Fibroblast of mammary gland (primary cell): Measurements from ENCODE around the gene GRK3.
"Not testable (repeated sequence)": the region's sequence is repeated elsewhere in the genome, so short reads cannot be mapped to it uniquely, and the experiment has no call there.

Experiments used
- DNase-seq: peaks from one replicate; pipeline ENCODE4 v3.0.0-alpha.2; 2010; ENCODE audit warnings: low read depth
- H3K4me3 ChIP-seq: 2 replicates; pipeline ENCODE4 v1.5.1; 2011; ENCODE audit warnings: low read depth, mild to moderate bottlenecking, low read length, moderate library complexity; ENCODE audit not compliant: control insufficient read depth
- TF ChIP-seq, protein P1 (sequence below): conservative IDR thresholded peaks from 2 replicates; pipeline ENCODE4 v1.5.1; 2011; ENCODE audit warnings: low read depth, low read length, inconsistent platforms; ENCODE audit not compliant: control insufficient read depth, insufficient read depth

GRK3 gene

DNA sequence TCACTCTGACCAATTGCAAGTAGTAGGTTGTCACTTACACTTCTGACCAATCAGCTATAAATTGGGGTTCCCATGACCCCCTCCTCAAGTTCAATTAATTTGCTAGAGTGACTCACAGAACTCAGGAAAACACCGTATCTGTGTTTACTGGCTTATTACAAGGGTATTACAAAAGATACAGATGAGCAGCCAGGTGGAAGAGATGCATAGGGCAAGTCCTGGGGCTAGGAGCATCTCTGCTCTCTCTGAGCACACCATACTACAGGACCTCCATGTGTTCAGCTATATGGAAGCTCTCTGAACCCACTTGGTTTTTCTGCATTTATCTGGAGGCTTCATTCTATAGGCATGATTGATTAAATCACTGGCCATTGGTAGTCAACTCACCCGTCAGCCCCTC is 11.3 kb upstream of the GRK3 start:
- no peak for DNase-seq
- TF ChIP-seq, protein P1, sequence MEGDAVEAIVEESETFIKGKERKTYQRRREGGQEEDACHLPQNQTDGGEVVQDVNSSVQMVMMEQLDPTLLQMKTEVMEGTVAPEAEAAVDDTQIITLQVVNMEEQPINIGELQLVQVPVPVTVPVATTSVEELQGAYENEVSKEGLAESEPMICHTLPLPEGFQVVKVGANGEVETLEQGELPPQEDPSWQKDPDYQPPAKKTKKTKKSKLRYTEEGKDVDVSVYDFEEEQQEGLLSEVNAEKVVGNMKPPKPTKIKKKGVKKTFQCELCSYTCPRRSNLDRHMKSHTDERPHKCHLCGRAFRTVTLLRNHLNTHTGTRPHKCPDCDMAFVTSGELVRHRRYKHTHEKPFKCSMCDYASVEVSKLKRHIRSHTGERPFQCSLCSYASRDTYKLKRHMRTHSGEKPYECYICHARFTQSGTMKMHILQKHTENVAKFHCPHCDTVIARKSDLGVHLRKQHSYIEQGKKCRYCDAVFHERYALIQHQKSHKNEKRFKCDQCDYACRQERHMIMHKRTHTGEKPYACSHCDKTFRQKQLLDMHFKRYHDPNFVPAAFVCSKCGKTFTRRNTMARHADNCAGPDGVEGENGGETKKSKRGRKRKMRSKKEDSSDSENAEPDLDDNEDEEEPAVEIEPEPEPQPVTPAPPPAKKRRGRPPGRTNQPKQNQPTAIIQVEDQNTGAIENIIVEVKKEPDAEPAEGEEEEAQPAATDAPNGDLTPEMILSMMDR = no peak
- no peak overlapping the region for H3K4me3 ChIP-seq

DNA sequence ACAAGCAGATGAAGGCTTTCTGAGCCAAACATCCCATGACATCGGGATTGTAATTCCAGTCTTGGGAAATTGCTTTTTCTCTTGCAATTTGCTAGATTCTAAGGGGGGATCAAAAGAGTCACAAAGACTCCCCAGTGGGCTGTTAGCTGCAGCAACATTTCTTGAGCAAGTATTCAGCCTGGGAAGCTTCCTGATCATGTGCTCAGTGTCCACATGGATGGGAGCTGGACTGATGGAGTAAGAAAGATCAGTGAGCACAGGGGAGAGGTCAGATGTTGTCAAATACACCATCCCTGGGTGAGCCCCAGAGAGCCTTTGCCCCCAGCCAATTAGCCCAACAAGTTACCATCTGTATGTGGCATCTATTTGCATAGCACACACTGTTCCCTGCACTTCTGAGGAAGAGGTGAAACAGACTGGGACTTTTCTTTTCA is 10.2 kb upstream of the GRK3 start:
- peak; percentile 18 for DNase-seq

DNA sequence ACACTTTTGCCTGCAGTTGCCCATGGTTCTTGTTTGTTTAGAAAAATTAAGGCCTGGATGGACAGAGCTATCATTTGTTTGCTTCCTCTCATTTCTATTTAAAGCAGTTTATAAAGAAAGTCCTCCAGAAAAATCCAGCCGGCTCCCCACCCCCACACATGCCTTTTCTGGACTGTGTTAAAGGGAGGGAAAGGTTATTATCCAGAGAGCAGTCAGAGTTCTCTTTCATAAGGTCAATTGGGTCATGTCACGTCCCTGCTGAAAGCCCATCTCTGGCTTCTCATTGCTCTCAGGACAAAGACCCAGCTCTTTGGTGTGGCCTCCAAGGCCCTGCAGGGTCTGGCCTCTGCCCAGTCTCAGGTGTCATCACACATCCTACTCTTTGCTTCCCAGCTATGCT is 9.8 kb upstream of the GRK3 start:
- H3K4me3 ChIP-seq = no peak overlapping the region
- no peak for DNase-seq
- TF ChIP-seq, protein P1 = no peak

More for the DNA sequence above, 10.2 kb upstream of the GRK3 start:
- TF ChIP-seq, protein P1 = no peak
- H3K4me3 ChIP-seq = no peak overlapping the region

DNA sequence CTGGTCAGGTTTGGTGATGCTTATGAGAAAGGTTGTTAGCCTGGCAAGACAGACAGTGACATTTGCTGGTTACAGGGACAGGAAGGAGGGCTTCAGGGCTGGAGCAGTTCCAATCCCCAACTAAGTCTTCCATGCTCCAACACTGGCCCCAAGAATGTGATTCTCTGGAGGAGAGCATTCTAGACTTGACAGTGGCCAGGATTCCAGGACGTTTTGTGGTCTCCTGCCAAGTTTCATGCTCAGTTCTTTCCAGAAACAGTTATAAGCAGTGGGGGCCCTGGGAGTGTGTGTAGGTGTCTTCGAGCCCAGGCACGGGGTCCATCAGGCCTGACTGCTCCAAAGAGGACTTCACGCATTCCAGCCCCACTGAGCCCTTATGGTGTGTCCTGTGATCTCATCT is 8.9 kb upstream of the GRK3 start:
- TF ChIP-seq, protein P1 = no peak
- H3K4me3 ChIP-seq = no peak overlapping the region
- no peak for DNase-seq

DNA sequence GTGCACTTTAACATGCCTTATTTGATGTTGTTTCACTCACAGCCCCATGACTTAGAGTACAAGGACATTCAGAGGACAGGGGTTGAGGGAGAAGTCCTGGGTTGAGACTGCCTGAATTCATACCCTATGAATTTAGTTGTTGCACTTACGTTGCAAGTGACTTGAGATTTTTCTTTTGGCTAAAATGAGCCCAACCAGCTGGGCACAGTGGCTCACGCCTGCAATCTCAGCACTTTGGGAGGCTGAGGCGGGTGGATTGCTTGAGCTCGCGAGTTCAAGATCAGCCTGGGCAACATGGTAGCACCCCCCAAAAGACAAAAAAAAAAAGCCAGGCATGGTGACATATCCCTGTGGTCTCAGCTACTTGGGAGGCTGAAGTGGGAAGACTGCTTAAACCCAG is 7.3 kb upstream of the GRK3 start:
- TF ChIP-seq, protein P1 = no peak
- H3K4me3 ChIP-seq = no peak overlapping the region
- no peak for DNase-seq

DNA sequence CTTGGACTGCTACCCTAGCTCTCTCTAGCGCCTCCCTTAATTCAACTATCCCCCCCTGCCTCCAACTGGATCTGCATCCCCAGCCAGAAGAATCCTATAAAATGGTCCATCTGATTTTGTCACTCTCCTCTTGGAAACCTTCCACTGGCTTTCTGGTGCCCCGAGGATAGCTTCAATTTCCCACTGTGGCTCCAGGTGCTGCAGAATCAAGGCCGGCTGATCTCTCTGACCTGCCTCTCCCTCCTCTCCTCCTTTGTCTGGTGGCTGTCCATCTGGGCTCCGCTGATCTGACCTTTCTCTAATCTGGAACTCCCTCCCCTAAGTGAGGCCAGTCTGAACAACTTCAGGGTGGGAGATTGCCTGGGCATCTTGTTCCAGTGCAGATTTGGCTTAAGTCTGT is 6.1 kb upstream of the GRK3 start:
- TF ChIP-seq, protein P1 = no peak
- DNase-seq = no peak
- no peak overlapping the region for H3K4me3 ChIP-seq

DNA sequence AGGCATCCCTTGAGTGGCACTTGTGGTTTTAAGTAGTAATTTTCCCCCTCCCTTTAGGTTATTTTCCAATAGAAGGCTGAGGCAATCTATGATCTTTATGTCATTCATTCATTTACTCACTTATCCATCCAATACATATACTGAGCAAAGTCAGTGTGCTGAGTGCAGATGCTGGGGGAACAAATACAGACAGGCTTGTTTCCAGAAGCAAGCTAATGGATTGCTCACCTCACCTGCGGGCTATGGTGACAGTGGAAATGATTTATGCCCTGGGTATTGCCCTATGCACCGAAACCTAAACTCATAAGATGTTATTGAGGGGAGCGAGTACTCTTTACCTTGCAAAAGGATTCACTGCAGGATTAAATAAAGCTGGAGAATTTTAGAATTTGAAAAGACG is 4.6 kb upstream of the GRK3 start:
- not testable (repeated sequence) for H3K4me3 ChIP-seq, DNase-seq

DNA sequence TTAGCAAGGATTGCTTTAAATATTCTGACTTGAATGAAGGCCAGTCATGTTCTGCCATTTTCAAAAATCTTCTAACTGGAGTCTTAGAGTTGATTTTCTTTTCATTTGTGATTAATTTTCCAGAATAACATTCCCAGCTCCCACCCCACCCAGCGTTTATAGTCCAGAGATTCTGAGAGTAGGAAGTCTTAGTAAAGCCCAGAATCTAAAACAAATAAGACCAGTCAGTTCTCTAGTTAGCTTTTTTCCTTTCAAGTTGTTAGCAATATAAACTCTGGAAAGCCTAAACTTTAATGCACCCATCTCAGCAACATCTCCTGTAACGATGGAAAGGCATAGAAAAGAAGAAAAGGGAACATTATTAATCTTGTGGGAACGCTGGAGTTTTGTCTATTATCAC is 3.3 kb upstream of the GRK3 start:
- not testable (repeated sequence) for DNase-seq, H3K4me3 ChIP-seq

DNA sequence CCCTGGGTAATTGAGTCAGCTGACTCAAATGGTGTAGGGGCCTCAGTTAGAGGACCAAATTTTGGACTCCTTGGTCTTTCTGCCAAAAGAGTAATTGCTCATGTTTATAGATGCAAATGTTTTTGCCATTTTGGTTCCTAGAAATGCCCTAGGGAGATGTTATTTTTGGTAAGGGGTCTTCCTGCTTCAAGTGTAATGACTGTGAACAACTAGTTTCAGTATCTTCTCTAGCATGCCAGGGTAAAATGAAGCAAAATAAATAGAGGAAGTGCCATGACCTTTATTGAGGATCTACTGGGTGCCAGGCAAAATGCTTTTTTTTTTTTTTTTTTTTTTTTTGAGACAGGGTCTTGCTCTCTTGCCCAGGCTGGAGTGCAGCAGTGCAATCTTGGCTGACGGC is 2.5 kb upstream of the GRK3 start:
- DNase-seq, H3K4me3 ChIP-seq: not testable (repeated sequence)

DNA sequence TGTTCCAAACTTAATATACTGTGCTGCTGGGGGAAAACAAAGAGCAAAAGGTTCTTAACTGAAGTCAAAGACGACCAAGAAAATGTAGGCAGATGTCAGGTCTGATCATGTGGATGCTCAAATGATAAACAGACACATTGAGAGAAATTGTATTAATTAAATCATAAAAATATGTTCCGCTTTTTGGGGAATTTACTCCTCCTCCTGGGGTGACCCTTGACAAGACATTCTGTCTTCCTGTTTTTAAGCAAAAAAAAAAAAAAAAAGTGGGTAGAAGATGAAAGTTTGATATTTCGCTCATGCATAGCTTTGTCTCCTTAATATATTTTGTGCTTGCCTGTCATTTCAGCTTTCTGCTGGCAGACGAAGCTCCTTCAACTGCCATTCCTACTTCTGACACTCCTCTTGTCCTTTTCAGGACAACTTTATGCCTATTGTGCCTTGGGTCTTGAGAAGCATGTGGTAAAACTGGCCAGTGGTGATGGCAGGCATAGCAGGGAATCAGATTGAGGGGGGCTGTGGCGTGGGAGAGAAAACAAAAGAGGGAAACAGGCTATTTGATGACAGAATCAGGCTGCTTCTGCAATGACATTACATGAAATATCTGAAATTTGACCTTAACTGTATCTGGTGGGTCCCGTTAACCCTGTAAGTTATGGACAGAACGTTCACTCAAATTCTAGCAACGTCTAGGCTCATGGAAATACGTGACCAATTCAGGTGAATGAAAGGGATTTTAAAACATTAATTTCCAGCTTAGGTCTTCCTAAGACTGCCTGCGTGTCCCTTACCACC is 1.3 kb upstream of the GRK3 start:
- not testable (repeated sequence) for H3K4me3 ChIP-seq, DNase-seq
